NCI-H1092 treated with DMSO at 0.1 percent for 48 hours (cell line): ENCODE data around the gene CTNND2.

ENCODE experiments used
- DNase-seq: peaks from one replicate; lab custom pipeline; 2025; lab: John Stamatoyannopoulos, UW

The CTNND2 gene

DNA sequence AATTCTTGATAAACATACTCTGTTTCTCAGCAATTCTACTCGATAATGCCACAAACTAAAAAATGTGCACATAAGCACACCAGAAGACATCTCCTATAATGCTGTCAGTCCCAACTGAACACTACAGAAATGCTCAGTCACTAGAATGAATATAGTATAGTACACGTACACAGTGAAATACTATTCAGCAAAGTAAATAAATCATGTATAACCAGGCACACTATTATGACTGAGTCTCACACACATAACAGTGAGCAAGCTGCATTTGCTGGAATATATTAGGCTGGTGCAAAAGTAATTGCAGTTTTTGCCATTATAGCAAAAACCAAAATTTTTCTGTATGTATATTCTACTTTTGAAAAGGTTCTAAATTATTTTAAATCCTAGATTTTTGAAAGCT lies 310.2 kb downstream of the CTNND2 start:
- DNase-seq = no peak

- no peak for DNase-seq
These were observed 313.8 kb downstream of the CTNND2 start for GRCh38 chr5:11590475-11590874.

GRCh38 chr5:11588803-11589202 lies 315.4 kb downstream of the CTNND2 start:
- no peak for DNase-seq

GRCh38 chr5:11584017-11584416 lies 320.2 kb downstream of the CTNND2 start:
- DNase-seq = no peak

DNA sequence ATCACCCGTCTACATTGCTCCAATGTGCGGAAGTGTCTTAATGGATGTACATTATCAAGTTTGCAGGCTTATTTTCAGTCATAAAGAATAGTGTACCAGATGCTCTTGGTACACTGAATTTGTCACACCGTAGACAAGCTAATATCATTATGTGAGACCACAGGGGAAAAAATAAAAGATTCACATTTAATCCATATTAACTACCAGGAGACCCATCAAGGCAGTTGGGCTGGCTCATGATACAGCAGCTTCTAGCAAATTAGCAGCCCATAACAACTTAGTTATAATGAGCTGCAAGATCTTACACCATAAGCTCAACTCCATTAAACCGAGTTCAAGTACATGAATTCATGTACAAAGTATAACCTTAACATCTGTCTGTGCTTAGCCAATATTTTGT lies 324.9 kb downstream of the CTNND2 start:
- no peak for DNase-seq

DNA sequence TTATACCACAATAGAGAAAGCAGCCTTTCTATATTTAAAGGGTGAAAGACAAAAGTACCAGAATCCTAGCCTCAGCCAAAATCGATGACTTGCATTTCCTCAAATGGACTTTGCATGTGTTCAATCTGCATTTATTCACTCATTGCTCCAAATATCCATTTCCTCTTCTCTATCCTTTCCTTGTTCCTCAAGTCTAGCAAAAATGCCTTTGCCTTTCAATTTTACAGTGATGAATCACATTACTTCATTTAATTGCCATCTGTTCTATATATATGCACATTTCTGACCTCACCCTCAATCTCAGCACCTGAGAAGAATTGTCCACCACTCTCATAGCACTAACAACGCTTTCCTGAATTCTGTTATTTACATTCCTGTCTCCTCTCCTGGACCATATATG lies 329.5 kb downstream of the CTNND2 start:
- no peak for DNase-seq

DNA sequence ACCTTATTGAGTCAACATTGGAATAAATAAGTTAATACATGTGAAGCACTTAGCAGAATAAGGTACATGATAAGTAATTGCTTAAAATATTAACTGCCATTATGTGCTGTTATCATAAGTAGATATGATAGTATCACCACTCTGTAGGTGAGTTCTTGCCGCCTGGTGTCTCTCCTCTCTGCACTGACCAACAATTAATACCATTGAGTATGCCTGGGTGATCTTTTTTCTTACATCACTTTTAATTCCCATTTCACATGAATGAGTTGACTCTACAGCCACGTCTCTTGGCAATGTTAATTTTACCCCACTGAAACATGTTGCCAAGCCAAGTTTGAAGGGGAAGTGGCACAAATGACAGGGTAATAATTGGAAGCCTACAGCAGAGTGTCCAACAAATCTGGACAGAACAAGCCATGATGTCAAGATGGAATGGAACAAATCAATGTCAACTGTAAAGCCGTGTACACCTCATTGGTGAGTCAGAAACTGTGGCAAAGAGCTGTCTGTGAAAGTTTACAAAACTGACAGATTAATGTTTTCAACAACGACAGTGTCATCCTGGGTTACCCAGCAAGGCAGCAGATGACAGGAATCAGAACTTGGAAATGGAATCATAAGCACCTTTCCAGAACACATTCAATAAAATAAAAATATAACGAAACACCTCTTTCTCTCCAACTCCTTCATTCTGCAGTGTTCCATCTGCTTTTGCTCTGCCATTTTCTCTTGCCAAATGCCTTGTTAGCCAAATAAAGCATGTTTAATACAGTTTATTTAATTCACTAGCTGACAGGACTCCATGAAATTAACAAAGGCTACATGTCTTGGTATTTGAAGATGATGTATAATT lies 330.9 kb downstream of the CTNND2 start:
- no peak for DNase-seq

- no peak for DNase-seq
These were observed 339.5 kb downstream of the CTNND2 start for GRCh38 chr5:11564706-11565105.

DNA sequence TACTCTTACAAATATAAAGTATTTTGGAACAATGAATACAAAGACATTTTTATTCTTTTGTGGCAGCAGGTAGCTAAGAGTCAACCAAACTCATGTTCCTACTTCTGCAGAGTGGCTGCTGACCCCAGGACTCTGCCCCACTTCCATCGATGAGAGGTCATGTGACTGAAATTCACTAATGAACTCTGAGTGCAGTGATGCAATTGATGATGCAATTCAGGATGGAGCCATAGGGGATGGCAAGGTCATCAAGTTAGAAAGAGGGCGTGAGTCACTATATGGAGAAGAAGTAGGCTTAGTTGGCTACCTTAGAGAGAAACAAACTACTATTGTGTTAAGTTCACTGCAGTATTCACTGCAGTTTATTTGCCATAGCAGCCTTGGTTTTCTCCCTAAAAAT lies 340.4 kb downstream of the CTNND2 start:
- no peak for DNase-seq

- DNase-seq = no peak
These were observed 343.1 kb downstream of the CTNND2 start for GRCh38 chr5:11560915-11561697.

DNA sequence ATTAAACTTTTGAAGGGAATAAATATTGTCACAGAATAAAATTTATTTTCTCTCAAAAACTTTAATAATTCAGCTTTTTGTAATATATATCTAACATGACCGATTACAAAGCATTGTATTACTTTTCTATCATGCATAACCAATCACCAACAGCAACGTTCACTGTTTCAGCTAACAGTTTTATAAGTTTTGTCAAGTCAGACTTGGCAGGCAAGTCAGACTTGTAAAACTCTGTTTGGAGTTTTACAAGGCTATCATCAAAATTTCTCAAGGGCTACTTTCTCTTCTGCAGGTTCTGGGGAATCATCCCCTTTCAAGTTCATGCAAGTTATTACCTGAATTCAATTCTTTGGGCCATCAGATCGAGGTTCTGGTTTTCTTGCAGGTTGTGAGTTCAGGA lies 347.2 kb downstream of the CTNND2 start:
- no peak for DNase-seq

- DNase-seq = no peak
These were observed 349.1 kb downstream of the CTNND2 start for GRCh38 chr5:11555171-11555570.

DNA sequence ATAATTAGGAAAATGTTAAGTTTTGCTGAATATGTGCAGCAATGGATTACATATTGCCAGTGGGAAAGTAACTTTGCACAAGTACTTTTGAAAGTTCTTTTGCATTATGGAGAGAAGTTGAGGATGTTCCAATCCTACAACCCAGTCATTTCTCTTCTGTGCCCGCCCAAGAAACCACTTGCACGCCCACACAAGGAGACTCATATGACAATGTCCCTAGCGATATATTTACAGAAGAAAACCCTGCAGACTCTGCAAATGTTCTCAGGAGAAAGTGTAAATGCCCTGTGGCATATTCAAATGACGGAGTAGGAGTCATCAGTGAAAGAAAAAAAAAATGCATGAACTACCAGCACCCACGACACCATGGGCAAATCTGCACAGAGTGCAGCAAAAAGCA lies 356.5 kb downstream of the CTNND2 start:
- DNase-seq = no peak

DNA sequence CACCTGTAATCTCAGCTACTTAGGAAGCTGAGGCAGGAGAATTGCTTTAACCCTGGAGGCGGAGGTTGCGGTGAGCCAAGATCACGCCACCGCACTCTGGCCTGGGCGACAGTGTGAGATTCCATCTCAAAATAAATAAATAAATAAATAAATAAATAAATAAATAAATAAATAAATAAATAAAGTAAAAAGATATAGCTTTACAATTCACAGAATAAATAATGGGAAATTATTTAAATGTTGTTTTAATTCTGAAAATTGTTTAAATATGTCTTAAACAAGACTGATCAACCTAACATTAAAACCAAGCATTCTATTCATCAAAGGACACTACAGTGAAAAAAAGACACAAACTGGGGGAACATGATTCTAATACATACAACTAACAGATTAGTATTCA lies 357.1 kb downstream of the CTNND2 start:
- no peak for DNase-seq

DNA sequence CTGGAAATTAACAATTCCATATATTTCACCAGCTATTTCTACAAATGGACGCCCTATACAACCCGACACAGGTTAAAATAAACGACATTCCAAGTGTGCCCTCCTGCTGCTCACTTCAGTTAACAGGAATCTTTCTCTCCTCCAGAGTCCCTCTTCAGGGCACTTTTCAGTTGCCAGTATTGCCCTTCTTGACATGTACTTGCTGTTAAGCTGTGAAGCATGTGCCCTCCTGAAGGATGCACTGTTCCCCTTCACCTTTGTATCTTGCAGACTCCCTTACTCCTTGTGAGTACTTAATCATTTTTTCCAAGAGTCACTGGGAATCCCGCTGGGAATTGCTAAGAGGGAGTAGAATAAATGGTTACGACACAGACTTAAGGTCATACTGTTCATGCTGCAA lies 364.1 kb downstream of the CTNND2 start:
- DNase-seq = no peak

- no peak for DNase-seq
These were observed 372.3 kb downstream of the CTNND2 start for GRCh38 chr5:11531811-11532555.

DNA sequence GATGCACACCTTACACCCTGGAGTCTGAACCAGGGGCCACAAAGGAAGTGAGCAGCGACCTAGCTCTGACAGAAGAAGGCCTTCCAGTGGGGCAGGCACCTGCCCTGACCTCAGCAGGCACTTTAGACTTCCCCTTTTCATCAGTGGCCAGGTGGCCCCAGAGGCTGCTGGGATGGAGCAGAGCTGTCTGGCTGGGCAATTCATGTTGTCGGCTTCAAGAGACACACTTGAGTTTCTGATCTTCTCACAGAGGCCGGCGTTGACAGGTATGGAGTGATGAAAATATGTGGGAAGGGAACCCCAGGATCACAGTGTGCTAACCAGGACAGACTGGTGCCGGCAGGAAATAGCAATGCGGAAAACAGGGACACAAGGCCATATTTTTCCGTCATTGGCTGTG lies 375.5 kb downstream of the CTNND2 start:
- DNase-seq = no peak

GRCh38 chr5:11527652-11528349 lies 376.4 kb downstream of the CTNND2 start:
- DNase-seq = no peak

DNA sequence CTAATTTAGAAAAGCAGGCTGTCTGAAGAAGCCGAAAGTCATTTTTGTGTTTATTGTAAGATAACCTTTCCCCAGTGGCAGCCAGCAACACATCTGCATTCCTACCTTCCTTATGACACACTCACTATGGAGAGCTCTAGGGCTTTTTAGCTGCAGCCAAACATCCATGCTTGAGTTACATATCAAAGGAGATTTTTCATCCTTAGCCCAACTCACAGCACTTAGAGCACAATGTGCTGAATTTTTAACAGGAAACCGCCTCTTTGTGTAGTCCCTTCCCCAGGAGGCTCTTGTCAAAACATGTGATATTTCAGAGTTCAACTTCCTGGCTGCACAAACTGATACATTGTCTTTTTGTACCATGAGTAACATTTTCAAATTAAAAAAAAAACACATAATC lies 379.2 kb downstream of the CTNND2 start:
- DNase-seq = no peak

- DNase-seq = no peak
These were observed 380.1 kb downstream of the CTNND2 start for GRCh38 chr5:11524188-11524587.

DNA sequence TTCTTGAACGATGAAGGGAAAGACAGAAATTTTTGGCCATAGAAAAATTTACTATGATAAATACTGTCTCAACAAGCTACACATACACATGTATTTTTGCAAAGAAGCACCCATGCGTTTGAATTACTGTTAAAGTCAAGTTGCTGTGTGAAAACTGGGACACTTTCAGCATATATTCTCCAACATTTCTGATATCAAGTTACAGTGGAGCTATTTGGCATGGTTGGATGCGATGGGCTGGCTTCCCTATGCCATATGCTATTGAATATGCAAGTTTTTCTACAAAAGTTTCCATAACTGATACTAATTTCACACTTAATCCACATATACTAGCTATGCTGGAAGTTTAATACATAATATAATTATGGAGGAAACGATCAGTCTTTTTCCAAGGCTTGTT lies 381.4 kb downstream of the CTNND2 start:
- DNase-seq = no peak
